ENCODE measurements around the gene EYS. TPM values are rescaled to one million over a fixed set of nuclear protein-coding genes. Genes with fewer than 3 reads are reported as not detected.

EYS gene
- total and polyA plus RNA-seq, 2 experiments from 2014 or later = under 0.01 to 0.15 TPM

DNA sequence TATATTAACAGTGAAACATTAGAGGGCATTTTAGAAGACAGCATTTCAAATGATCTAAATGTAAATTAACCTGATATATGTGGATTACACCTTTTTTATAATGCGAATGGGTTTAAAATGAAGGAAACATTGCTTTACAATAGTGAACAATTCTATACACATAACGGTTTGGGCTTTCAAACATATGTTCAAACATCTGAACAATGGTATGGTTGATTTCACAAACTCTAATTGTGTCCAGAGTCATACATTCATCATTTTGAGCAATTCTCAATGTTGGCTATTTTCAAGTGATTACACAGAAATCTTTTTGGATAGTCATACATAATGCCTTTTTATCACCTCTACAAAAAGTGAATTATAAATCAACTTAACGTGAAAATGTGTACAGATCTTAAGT, 1493.3 kb downstream of the EYS start:
- TF ChIP-seq, protein P1, sequence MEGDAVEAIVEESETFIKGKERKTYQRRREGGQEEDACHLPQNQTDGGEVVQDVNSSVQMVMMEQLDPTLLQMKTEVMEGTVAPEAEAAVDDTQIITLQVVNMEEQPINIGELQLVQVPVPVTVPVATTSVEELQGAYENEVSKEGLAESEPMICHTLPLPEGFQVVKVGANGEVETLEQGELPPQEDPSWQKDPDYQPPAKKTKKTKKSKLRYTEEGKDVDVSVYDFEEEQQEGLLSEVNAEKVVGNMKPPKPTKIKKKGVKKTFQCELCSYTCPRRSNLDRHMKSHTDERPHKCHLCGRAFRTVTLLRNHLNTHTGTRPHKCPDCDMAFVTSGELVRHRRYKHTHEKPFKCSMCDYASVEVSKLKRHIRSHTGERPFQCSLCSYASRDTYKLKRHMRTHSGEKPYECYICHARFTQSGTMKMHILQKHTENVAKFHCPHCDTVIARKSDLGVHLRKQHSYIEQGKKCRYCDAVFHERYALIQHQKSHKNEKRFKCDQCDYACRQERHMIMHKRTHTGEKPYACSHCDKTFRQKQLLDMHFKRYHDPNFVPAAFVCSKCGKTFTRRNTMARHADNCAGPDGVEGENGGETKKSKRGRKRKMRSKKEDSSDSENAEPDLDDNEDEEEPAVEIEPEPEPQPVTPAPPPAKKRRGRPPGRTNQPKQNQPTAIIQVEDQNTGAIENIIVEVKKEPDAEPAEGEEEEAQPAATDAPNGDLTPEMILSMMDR (IDR thresholded peaks at IDR 0.05; ENCODE audit: low read depth, low read length) = no peak
- H3K4me1 ChIP-seq (ENCODE audit: low read depth) = no peaks in the 10 kb centered on the region
- H3K4me3 ChIP-seq = no peak overlapping the region
- DNase-seq (ENCODE audit: low read depth in 1 of 2, low spot score in 1 of 2) = no peak
- no peak overlapping the region for H3K27ac ChIP-seq
- H3K27me3 ChIP-seq = no peaks in the 10 kb centered on the region
- no peaks in the 10 kb centered on the region for H3K36me3 ChIP-seq
- H3K9me3 ChIP-seq (ENCODE audit: low read depth) = no peaks in the 10 kb centered on the region

DNA sequence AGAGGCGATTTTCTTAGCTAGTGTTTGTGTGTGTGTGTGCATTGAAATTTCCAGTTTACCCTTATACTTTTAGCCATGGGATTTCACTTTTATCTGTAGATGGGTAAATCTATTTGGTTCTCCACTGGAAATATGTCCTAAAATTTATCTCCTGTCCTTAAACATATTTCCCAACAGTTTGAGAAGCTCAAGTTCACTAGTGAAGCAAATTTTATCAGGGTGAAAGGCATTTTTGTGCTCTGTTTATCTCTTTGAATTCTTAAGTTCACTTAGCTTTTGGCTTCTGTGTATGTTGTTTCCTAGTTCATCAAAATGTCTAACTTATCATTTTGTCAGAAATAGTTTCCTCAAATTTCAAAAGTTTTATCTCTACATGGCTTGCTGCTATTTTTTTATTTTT, 1509.8 kb downstream of the EYS start:
- no peak overlapping the region for H3K27ac ChIP-seq
- H3K4me3 ChIP-seq = no peak overlapping the region
- no peaks in the 10 kb centered on the region for H3K27me3 ChIP-seq
- TF ChIP-seq, protein P1 (IDR thresholded peaks at IDR 0.05; ENCODE audit: low read depth, low read length) = no peak
- DNase-seq (ENCODE audit: low read depth in 1 of 2, low spot score in 1 of 2) = peak in 1 of 2 donors; percentile 44
- H3K9me3 ChIP-seq (ENCODE audit: low read depth) = no peaks in the 10 kb centered on the region
- no peaks in the 10 kb centered on the region for H3K4me1 ChIP-seq (ENCODE audit: low read depth)
- H3K36me3 ChIP-seq = no peaks in the 10 kb centered on the region

DNA sequence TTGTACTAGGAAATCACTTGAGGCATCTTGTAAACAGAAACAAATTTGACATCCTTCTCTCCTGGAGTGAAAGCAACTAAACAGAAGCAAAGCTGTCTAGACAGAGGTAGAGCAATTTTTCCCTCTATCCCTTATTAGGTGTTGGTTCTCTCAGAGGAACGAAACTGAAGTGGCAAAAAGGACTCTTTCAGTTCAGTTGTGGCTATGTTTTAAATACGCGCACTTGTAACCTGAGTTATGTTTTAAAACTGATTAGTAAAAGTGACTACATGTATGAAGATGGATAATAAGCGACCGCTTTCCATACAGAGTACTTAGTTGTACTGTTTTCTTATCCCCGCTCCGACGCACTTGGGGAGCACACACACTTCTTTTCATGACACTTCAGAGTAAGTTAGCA, 1520.4 kb downstream of the EYS start:
- DNase-seq (ENCODE audit: low read depth in 1 of 2, low spot score in 1 of 2) = no peak
- Histone ChIP-seq H3K27ac (no peak overlapping the region), H3K27me3 (no peaks in the 10 kb centered on the region), H3K36me3 (no peaks in the 10 kb centered on the region), H3K9me3 (ENCODE audit: low read depth) (no peaks in the 10 kb centered on the region), H3K4me3 (no peak overlapping the region), H3K4me1 (ENCODE audit: low read depth) (no peaks in the 10 kb centered on the region)
- TF ChIP-seq, protein P1 (IDR thresholded peaks at IDR 0.05; ENCODE audit: low read depth, low read length) = no peak

DNA sequence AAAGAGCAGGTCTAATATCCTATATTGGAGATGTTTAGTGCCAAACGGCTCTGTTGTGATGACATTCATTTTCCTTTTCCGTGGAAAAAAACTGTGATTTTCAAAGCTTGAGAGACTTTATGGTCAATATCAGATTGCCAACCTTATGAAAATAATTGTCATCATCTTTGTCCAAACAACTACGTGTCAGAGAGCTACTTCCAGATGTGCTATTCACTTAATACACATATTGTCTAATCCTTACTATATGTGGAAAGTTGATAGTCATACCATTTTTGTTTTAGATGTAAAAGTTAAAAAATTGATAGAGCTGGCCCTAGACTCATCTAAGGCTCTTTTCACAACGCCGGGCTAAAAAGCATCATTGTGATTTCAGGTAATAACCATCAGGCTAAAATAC, 1521.4 kb downstream of the EYS start:
- H3K4me1 ChIP-seq (ENCODE audit: low read depth) = no peaks in the 10 kb centered on the region
- DNase-seq (ENCODE audit: low read depth in 1 of 2, low spot score in 1 of 2) = no peak
- no peaks in the 10 kb centered on the region for H3K9me3 ChIP-seq (ENCODE audit: low read depth)
- H3K36me3 ChIP-seq = no peaks in the 10 kb centered on the region
- H3K27ac ChIP-seq = no peak overlapping the region
- no peaks in the 10 kb centered on the region for H3K27me3 ChIP-seq
- H3K4me3 ChIP-seq = no peak overlapping the region
- TF ChIP-seq, protein P1 (IDR thresholded peaks at IDR 0.05; ENCODE audit: low read depth, low read length) = no peak

DNA sequence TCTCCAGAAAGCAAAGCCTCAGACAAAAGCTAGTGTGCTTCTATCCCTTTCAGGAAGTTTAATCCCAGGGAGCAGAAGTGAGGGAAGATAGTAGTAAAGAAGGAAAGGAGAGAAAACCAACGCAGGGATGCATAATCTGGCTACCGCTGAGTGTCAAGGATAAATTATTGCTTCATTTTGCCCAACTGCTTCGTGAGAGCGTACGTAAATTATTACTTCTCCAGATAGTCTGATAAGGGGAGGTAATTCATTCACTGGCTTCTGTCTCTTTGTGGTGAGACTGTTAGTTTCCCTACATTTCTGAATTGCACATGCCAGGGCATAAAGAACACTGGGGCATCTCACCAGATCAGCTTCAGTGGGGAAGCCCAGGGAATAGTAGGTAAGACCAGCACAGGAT, 1531.7 kb downstream of the EYS start:
- Histone ChIP-seq H3K9me3 (ENCODE audit: low read depth) (no peaks in the 10 kb centered on the region), H3K4me3 (no peak overlapping the region), H3K27me3 (no peaks in the 10 kb centered on the region), H3K4me1 (ENCODE audit: low read depth) (no peaks in the 10 kb centered on the region), H3K27ac (no peak overlapping the region), H3K36me3 (no peaks in the 10 kb centered on the region)
- no peak for DNase-seq (ENCODE audit: low read depth in 1 of 2, low spot score in 1 of 2)
- TF ChIP-seq, protein P1 (IDR thresholded peaks at IDR 0.05; ENCODE audit: low read depth, low read length) = no peak

DNA sequence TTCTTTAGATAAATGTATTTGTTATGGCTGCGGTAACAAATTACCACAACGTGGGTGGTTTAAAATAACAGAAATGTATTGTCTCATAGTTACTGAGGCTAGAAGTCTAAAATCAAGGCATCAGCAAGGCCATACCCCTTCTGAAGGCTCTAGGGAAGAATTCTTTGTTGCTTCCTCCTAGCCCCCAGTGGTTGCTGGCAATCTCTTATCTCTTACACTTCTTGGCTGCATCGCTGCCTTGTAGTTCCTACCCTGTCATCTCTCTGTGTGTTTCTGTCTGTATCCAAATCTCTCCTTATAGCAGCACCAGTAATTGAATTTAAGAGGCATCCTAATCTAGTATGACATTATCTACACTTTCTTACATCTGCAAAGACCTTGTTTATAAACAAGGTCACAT, 1536.7 kb downstream of the EYS start:
- TF ChIP-seq, protein P1 (IDR thresholded peaks at IDR 0.05; ENCODE audit: low read depth, low read length) = no peak
- peak; percentile 9 to 77 for DNase-seq (ENCODE audit: low read depth in 1 of 2, low spot score in 1 of 2)
- Histone ChIP-seq H3K4me3 (no peak overlapping the region), H3K27me3 (no peaks in the 10 kb centered on the region), H3K36me3 (no peaks in the 10 kb centered on the region), H3K4me1 (ENCODE audit: low read depth) (no peaks in the 10 kb centered on the region), H3K9me3 (ENCODE audit: low read depth) (no peaks in the 10 kb centered on the region), H3K27ac (no peak overlapping the region)

Data from cardiac muscle cell (in vitro differentiated cells and primary cell).